PFSK-1 (cell line): Measurements from ENCODE around the gene CROCC2.

Experiments
- FOXP2 ChIP-seq: optimal IDR thresholded peaks from 2 replicates; pipeline ENCODE3; 2011; ENCODE audit warnings: borderline replicate concordance, control low read depth, inconsistent platforms; ENCODE audit not compliant: insufficient read depth; ENCODE audit errors: extremely low read length, extremely low read depth
- POLR2AphosphoS5 ChIP-seq: IDR thresholded peaks from 2 replicates; pipeline ENCODE4 v1.6.1; 2012; ENCODE audit warnings: low read depth, mild to moderate bottlenecking, control low read depth, low read length, moderate library complexity
- SIN3A ChIP-seq: IDR thresholded peaks from 2 replicates; pipeline ENCODE4 v1.6.1; 2012; ENCODE audit warnings: mild to moderate bottlenecking, low read length, moderate library complexity, borderline replicate concordance; ENCODE audit not compliant: insufficient read depth
- TAF1 ChIP-seq: IDR thresholded peaks from 2 replicates; pipeline ENCODE4 v1.6.1; 2012; ENCODE audit warnings: low read length, control low read depth, borderline replicate concordance; ENCODE audit not compliant: insufficient read depth
- TF ChIP-seq, protein P1 (sequence below), 2 experiments: IDR thresholded peaks; 2 replicates each; pipeline versions ENCODE4 v1.6.1 to v1.8.0; 2011 to 2012; ENCODE audit warnings: low read depth in 2 of 2, low read length in 2 of 2, control low read depth in 1 of 2, inconsistent platforms in 1 of 2, mild to moderate bottlenecking in 1 of 2, moderate library complexity in 1 of 2; ENCODE audit not compliant: insufficient read depth in 1 of 2

Gene CROCC2

DNA sequence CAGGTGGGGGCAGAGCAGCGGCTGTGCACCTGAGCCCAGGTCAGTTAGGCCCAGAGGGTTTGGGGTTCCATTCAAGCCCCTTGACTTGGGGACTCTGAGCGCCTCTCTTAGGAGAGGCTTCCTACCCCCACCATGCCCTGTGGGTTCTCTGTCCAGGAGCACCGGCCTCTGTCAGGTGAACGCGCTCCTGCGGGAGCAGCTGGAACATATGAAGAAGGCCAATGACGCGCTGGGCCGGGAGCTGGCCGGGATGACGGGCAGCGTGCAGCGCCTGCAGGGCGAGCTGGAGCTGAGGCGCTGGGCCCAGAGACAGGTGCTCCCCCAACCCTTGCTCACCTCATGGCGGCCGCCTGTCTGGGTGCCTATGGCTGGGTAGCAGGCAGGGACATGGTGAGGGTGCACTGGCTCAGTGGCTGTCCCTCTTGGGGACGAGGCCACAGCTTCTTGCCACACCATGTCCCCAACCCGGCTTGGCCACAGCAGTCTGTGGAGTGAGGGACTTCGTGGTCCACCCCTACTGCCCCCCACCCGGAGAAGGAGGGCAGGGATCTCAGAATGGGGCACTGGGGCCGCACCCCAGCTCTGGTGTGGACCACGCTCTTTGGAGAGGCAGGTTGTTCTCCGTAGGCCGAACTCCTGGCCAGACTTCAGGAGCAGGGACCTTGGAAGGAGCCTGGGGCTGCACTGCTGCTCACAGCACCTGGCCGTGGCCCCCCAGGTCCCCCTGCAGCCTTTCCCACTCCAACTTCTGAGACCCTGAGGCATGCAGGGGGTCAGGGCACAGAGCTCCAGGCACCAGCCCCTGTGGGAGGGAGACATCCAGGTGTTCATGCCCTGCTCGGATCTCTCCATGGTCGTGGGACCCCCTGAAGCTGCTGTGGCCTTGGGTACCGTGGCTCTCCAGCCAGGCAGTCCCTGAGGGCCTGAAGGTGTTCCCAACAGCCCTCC is 19.7 kb downstream of the CROCC2 start:
- no peak for TF ChIP-seq TAF1
- TF ChIP-seq SIN3A: no peak
- no peak for TF ChIP-seq FOXP2
- TF ChIP-seq POLR2AphosphoS5: no peak
- TF ChIP-seq, protein P1, sequence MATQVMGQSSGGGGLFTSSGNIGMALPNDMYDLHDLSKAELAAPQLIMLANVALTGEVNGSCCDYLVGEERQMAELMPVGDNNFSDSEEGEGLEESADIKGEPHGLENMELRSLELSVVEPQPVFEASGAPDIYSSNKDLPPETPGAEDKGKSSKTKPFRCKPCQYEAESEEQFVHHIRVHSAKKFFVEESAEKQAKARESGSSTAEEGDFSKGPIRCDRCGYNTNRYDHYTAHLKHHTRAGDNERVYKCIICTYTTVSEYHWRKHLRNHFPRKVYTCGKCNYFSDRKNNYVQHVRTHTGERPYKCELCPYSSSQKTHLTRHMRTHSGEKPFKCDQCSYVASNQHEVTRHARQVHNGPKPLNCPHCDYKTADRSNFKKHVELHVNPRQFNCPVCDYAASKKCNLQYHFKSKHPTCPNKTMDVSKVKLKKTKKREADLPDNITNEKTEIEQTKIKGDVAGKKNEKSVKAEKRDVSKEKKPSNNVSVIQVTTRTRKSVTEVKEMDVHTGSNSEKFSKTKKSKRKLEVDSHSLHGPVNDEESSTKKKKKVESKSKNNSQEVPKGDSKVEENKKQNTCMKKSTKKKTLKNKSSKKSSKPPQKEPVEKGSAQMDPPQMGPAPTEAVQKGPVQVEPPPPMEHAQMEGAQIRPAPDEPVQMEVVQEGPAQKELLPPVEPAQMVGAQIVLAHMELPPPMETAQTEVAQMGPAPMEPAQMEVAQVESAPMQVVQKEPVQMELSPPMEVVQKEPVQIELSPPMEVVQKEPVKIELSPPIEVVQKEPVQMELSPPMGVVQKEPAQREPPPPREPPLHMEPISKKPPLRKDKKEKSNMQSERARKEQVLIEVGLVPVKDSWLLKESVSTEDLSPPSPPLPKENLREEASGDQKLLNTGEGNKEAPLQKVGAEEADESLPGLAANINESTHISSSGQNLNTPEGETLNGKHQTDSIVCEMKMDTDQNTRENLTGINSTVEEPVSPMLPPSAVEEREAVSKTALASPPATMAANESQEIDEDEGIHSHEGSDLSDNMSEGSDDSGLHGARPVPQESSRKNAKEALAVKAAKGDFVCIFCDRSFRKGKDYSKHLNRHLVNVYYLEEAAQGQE (IDR thresholded peaks at IDR 0.05; ENCODE audit: insufficient read depth in 1 of 2, low read depth in 2 of 2, low read length in 2 of 2): no peak

DNA sequence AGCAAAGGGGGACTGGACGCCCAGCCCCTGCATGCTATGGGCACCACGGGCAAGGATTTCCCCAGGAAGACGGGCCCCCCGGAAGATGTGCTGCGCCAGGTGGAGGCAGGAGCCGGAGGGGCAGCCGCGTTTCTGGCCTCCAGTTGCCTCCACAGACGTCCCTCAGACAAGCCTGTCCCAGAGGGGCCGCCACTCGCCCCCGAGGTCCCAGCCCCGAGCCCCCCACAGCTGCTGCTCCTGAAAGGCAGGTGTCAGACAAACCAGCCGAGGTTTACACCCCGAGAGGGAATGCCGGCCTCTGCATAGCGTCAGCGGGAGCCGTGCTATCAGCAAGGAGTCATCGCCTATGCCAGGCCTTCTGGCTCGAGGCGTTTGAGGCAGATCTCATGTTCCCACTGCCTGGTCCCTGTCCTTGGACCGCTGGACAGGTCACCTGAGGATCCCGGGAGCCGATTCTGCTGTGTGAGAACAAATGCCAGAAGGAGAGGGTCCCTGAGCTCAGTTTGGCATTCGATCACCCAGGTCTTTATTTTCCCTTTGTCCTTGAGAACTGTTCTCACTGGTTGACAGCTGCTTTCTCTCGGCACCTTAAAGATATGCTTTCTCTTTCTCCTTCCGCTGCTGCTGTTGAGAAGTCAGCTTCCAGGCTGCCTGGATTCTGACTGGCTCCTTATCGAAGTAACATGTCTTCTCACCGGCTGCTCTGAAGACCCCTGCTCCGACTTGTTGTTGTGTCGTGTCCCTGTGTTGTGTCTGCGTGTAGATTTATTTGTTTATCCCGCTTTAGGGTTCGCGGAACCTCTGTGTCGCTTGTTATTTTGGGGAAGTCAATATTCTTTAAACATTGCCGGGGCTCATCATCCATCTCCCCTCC is 20.6 kb downstream of the CROCC2 start:
- no peak for TF ChIP-seq POLR2AphosphoS5
- TF ChIP-seq FOXP2: no peak
- TF ChIP-seq SIN3A: no peak
- TF ChIP-seq TAF1: no peak
- TF ChIP-seq, protein P1 (IDR thresholded peaks at IDR 0.05; ENCODE audit: insufficient read depth in 1 of 2, low read depth in 2 of 2, low read length in 2 of 2): no peak

DNA sequence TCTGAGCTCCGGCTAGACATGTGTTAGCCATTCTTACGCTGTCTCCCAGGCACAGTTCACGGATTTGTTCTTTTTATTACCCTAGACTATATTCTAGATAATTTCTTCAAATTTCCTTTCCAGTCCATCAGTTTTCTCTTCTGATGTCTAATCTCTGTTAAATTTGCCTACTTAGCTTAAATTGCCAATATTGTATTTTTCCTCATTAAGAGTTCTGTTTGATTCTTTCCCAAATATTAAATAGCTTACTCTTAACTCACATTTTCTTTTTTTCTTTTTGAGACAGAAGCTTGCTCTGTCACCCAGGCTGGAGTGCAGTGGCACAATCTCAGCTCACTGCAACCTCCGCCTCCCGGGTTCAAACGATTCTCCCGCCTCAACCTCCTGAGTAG is 21.2 kb downstream of the CROCC2 start:
- TF ChIP-seq, protein P1 (IDR thresholded peaks at IDR 0.05; ENCODE audit: insufficient read depth in 1 of 2, low read depth in 2 of 2, low read length in 2 of 2): no peak
- TF ChIP-seq FOXP2 (no peak), POLR2AphosphoS5 (no peak), TAF1 (no peak), SIN3A (no peak)

DNA sequence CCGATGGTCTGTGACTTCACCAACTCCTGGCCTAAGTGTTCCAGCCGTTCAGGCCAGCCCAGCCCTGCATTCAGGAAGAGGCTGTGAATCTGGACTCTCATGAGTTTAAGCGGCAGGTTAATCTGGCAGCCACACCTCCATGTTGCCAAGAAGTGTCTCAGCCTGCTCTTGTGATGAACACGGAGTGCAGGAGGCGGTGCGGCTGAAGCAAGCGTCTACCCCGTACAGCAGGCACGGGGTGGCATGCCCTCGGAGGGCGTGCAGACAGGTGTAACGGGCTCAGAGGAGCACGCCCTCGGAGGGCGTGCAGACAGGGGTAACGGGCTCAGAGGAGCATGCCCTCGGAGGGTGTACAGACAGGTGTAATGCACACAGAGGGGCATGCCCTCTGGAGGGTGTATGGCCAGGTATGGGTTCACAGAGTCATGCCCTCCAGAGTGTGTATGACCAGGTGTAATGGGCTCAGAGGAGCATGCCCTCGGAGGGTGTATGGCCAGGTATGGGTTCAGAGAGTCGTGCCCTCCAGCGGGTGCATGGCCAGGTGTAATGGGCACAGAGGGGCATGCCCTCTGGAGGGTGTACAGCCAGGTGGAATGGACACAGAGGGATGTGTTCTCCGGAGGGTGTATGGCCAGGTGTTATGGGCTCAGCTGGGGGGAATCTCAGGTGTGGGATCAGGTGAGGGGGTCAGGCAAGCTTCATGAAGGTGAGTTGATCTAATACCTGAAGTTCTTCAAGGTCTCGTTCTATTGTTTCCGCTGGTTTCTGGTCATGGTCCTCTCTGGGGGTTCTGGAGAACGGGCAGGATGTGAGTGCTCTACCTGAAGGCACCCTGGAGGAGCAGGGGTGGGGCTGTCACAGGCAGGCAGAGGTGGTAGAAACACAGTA is 22.6 kb downstream of the CROCC2 start:
- TF ChIP-seq TAF1: no peak
- TF ChIP-seq, protein P1 (IDR thresholded peaks at IDR 0.05; ENCODE audit: insufficient read depth in 1 of 2, low read depth in 2 of 2, low read length in 2 of 2): no peak
